Spleen (tissue), 7 donors: ENCODE measurements around the gene TFB2M.

Experiments
- POLR2A ChIP-seq, 3 donors: fragments of 450-650 bp; IDR thresholded peaks; one replicate each; pipeline ENCODE4 v1.5.1; 2017; ENCODE audit warnings: antibody characterized with exemption in 3 of 3, mild to moderate bottlenecking in 1 of 3
- POLR2AphosphoS5 ChIP-seq, 3 donors: sonication (generic); formaldehyde crosslinking; IDR thresholded peaks; one replicate each; pipeline ENCODE4 v1.5.1; 2017; ENCODE audit warnings: antibody characterized with exemption in 3 of 3
- TF ChIP-seq, protein P1 (sequence below), 11 experiments: fragments of 200-600 bp in 7 of 11; fragments of 450-650 bp in 4 of 11; sonication (generic) in 4 of 11; IDR thresholded peaks in 8 of 11; conservative IDR thresholded peaks in 3 of 11; 1 replicate in 7 of 11; 2 replicates in 4 of 11; pipeline versions ENCODE4 v1.4.0 to v1.8.0; 2016 to 2021; ENCODE audit warnings: antibody characterized with exemption in 11 of 11, inconsistent platforms in 4 of 11, mild to moderate bottlenecking in 1 of 11
- donor health status: DM: no; HTN: no; CAD: no; lungs with moderate emphysema.
- donor health status: DM: no; HTN: no; CAD: no.
- donor health status: DM: no; HTN: no; CAD: no.

DNA sequence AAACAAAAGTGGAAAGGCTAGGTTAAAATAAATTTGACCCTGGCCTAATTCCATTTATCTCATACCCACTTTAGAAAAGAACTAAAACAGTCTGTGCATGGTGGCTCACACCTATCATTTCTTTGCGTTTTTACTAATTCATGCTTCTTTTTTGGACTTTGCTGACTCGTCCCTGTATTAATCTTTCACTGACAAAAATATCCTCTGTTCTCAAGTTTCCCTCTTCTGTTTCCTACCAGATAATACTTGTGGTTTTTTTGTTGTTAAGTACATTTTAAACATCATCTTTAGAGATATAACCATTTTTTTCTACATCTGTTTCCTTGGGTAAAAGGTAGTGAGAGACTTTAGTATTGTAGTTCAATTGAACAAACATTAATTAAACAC, 11.7 kb upstream of the TFB2M start:
- TF ChIP-seq POLR2AphosphoS5 (IDR thresholded peaks at IDR 0.05) (no peak), POLR2A (IDR thresholded peaks at IDR 0.05) (no peak)
- TF ChIP-seq, protein P1, sequence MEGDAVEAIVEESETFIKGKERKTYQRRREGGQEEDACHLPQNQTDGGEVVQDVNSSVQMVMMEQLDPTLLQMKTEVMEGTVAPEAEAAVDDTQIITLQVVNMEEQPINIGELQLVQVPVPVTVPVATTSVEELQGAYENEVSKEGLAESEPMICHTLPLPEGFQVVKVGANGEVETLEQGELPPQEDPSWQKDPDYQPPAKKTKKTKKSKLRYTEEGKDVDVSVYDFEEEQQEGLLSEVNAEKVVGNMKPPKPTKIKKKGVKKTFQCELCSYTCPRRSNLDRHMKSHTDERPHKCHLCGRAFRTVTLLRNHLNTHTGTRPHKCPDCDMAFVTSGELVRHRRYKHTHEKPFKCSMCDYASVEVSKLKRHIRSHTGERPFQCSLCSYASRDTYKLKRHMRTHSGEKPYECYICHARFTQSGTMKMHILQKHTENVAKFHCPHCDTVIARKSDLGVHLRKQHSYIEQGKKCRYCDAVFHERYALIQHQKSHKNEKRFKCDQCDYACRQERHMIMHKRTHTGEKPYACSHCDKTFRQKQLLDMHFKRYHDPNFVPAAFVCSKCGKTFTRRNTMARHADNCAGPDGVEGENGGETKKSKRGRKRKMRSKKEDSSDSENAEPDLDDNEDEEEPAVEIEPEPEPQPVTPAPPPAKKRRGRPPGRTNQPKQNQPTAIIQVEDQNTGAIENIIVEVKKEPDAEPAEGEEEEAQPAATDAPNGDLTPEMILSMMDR (IDR thresholded peaks at IDR 0.05 in 8 of 11, conservative IDR thresholded peaks at IDR 0.05 in 3 of 11) = no peak
